NCI-H2029 (cell line): Measurements from ENCODE around the gene FBRSL1.

Experiments used
- DNase-seq: peaks from one replicate; lab custom pipeline; 2025; lab: John Stamatoyannopoulos, UW

FBRSL1 gene

DNA sequence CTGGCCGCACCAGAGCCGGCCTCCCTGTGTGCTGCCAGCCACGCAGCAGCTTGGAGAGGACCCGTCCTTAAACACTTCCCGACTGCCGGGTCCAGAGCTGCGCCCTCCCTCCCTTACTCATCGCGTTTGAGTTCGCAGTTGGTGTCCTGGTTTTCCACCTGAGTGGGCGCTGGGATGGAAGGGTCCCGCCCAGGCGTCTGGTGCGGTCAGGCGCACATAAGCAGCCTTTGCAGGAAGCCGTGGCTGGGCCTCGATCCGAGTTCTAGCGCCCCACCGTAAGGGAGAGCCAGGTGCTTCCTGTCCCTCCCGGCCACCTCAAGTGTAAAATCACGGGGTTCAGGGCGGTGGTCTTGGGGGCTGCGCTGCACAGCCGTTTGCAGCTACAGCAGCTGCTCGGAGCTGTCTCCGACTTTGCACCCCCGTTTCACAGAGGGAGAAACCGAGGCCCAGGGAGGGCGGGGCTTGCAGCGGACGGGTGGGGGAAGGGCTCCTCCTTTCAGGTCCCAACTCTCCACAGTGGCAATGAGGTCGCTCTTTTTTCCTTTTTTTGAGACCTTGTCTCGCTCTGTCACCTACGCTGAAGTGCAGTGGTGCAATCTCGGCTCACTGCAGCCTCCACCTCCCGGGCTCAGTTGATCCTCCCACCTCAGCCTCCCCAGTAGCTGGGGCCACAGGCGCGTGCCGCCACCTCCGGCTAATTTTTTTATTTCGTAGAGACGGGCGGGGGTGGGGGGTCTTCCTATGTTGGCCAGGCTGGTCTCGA lies 69.1 kb downstream of the FBRSL1 start:
- DNase-seq: no peak

DNA sequence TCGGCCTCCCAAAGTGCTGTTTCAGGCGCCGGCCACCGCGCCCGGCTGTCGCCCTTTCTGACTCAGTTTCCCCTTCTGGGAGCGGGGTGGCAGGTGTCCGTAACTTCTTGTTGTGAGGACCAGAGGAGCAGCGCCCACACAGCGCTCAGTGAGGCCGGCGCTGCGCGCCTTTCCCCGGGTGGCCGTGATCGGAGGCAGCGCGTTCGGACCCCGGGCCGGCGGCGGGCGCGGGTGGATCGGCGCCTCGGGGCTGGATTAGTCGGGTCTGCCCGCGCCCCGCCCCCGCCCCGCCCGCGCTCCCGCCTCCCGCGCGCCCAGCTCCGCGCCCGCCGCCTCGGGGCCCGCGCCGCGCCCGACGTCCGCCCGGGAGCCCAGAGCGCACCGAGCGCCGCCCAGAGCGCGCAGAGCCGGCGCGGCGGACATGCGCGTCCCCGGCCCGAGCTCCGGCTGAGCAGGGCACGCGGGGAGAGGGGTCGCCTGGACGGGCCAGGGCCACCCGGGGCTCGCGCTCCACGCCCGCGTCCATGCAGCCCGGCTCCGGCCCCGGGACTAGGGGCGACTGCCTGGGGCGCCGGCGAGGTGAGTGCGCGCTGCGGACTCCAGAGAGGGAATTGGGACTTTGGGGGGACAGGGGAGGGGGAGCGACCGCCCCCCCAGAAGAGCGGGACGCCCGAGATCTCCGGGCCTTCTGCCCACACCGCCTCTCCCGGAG lies 69.9 kb downstream of the FBRSL1 start:
- DNase-seq: peak; percentile 27

DNA sequence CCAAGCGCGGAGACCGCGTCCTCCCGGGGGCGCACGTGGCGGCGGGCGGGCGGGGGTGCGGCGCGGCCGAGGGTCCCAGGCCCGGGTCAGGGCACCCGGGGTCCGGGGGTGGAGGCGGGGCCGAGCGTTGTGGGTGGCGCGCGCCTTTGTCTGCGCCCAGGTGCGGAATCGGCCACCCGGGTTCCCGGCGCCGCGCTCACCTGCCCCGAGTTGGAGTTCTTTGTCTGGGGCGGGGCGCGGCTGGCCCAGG lies 70.3 kb downstream of the FBRSL1 start:
- peak; percentile 8 for DNase-seq

DNA sequence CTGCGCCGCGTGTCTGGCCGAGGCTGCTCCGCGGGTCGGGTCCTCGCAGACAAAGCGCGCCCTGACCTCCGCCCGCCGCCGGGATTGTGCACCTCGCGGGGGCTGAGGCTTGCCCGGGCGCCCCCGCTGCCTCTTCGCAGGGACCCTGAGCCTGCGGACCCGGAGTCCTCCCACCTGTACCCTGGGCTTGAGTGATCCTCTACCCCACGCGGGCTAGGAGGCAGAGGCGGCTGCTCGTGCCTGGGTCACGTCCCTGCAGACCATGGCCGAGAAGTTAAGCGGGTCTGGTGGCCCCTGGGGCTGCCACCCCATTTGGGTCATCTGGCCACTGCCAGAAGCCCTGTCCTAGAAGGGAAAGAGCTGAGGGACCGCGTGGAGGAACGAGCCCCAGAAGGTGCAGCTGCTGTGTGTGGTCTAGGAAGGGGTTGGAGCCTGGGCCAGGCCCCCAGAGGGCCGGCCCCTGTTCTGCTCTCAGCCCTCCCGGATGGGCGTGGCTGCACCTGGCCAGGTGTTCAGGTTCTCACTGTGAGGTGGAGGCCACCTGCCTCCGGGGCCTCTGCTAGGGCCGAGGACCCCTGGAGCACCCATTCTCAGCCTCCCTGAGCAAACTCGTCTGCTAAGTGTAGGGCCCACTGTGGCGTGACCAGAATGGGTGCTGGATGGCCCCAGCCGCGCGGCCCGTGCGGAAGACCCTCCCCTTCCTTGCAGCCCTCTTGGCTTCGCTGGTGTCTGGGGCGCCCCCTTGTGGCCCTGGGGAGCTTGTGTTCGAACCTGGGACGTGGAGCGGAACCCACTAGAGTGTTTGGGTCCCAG lies 70.9 kb downstream of the FBRSL1 start:
- peak; percentile 89 for DNase-seq
